ENCODE data around the gene APBA2. TPM values are rescaled to one million over a fixed set of nuclear protein-coding genes. Genes with fewer than 3 reads are reported as not detected.

The APBA2 gene
- total RNA-seq, 1 donor from 2014 or later: 0.24 TPM

- no peak for ATAC-seq
These were observed 12.2 kb downstream of the APBA2 start for GRCh38 chr15:28897861-28898585.

GRCh38 chr15:28899061-28899738 lies 13.4 kb downstream of the APBA2 start:
- no peak for ATAC-seq

- ATAC-seq: no peak
These were observed 14.5 kb downstream of the APBA2 start for GRCh38 chr15:28900041-28900891.

GRCh38 chr15:28900892-28901586 lies 15.3 kb downstream of the APBA2 start:
- no peak for ATAC-seq

- ATAC-seq: no peak
These were observed 15.8 kb downstream of the APBA2 start for GRCh38 chr15:28901587-28901980.

GRCh38 chr15:28901987-28902745 lies 16.4 kb downstream of the APBA2 start:
- ATAC-seq: no peak

- no peak for ATAC-seq
These were observed 17.1 kb downstream of the APBA2 start for GRCh38 chr15:28902856-28903255.

- ATAC-seq: no peak
These were observed 17.8 kb downstream of the APBA2 start for GRCh38 chr15:28903555-28903954.

GRCh38 chr15:28904003-28904402 lies 18.2 kb downstream of the APBA2 start:
- no peak for ATAC-seq

GRCh38 chr15:28904541-28905315 lies 19.0 kb downstream of the APBA2 start:
- ATAC-seq: no peak

- ATAC-seq: no peak
These were observed 21.7 kb downstream of the APBA2 start for GRCh38 chr15:28907338-28907960.

GRCh38 chr15:28909958-28910500 lies 24.3 kb downstream of the APBA2 start:
- no peak for ATAC-seq

GRCh38 chr15:28911310-28911931 lies 25.6 kb downstream of the APBA2 start:
- no peak for ATAC-seq

- no peak for ATAC-seq
These were observed 26.6 kb downstream of the APBA2 start for GRCh38 chr15:28912422-28912821.

GRCh38 chr15:28913171-28913765 lies 27.5 kb downstream of the APBA2 start:
- ATAC-seq: no peak

- no peak for ATAC-seq
These were observed 28.3 kb downstream of the APBA2 start for GRCh38 chr15:28914046-28914445.

- ATAC-seq: no peak
These were observed 28.8 kb downstream of the APBA2 start for GRCh38 chr15:28914483-28915023.

- peak; percentile 55 for ATAC-seq
These were observed 29.5 kb downstream of the APBA2 start for GRCh38 chr15:28915041-28915810.
